Activated gamma-delta T cell (primary cell): ENCODE data around the gene RBL1.
"Not testable (repeated sequence)": the region's sequence is repeated elsewhere in the genome, so short reads cannot be mapped to it uniquely, and the experiment has no call there.

Source experiments
- DNase-seq: peaks from one replicate; lab custom pipeline; 2025; lab: John Stamatoyannopoulos, UW
- total RNA-seq, 2 donors: gene quantifications; one replicate each; lab custom pipeline; 2026; lab: John Stamatoyannopoulos, UW

The RBL1 gene
- total RNA-seq, result 67.6 to 75.3 reads per million in 2 donors

GRCh38 chr20:37095599-37096414 lies at the start of gene RBL1:
RBL1 (minus strand) TSS chr20:37095997; CDS start chr20:37095928, 69 bp downstream.
- DNase-seq, result peak; percentile 75

GRCh38 chr20:37144856-37145404 lies 49.1 kb upstream of the RBL1 start:
- DNase-seq, result no peak

- DNase-seq, result no peak
Observed at GRCh38 chr20:37142708-37143107, 46.9 kb upstream of the RBL1 start.

- DNase-seq, result no peak
Observed at GRCh38 chr20:37137547-37137946, 41.8 kb upstream of the RBL1 start.

- DNase-seq, result no peak
Observed at GRCh38 chr20:37133952-37134351, 38.2 kb upstream of the RBL1 start.

GRCh38 chr20:37131486-37131885 lies 35.7 kb upstream of the RBL1 start:
- no peak for DNase-seq

GRCh38 chr20:37128803-37129202 lies 33.0 kb upstream of the RBL1 start:
- DNase-seq, result no peak

GRCh38 chr20:37126290-37126689 lies 30.5 kb upstream of the RBL1 start:
- DNase-seq, result not testable (repeated sequence)

GRCh38 chr20:37123441-37123840 lies 27.6 kb upstream of the RBL1 start:
- DNase-seq, result no peak

- no peak for DNase-seq
Observed at GRCh38 chr20:37120497-37120896, 24.7 kb upstream of the RBL1 start.

GRCh38 chr20:37119356-37120036 lies 23.7 kb upstream of the RBL1 start:
- no peak for DNase-seq

- DNase-seq, result no peak
Observed at GRCh38 chr20:37114012-37114411, 18.2 kb upstream of the RBL1 start.

- no peak for DNase-seq
Observed at GRCh38 chr20:37111926-37112455, 16.2 kb upstream of the RBL1 start.

GRCh38 chr20:37108676-37109075 lies 12.9 kb upstream of the RBL1 start:
- no peak for DNase-seq

GRCh38 chr20:37102571-37102970 lies 6.8 kb upstream of the RBL1 start:
- no peak for DNase-seq

GRCh38 chr20:37096415-37097041 lies 731 bp upstream of the RBL1 start:
- no peak for DNase-seq

GRCh38 chr20:37095108-37095598 lies 644 bp downstream of the RBL1 start:
- DNase-seq, result no peak

- no peak for DNase-seq
Observed at GRCh38 chr20:37090407-37090806, 5.4 kb downstream of the RBL1 start.

- no peak for DNase-seq
Observed at GRCh38 chr20:37081717-37082289, 14.0 kb downstream of the RBL1 start.

GRCh38 chr20:37077009-37077408 lies 18.8 kb downstream of the RBL1 start:
- DNase-seq, result no peak

GRCh38 chr20:37075932-37076685 lies 19.7 kb downstream of the RBL1 start:
- DNase-seq, result no peak
